LNCaP clone FGC (cell line): Measurements from ENCODE around the gene SLC39A11.
A peak's percentile ranks its signal among the peaks of the same experiment; 100 is the strongest.

ENCODE experiments used
- DNase-seq: peaks from one replicate; pipeline ENCODE4 v3.0.0-alpha.2; 2011; ENCODE audit warnings: low read depth
- H3K4me3 ChIP-seq: 2 replicates; pipeline ENCODE4 v1.5.1; 2011; ENCODE audit warnings: mild to moderate bottlenecking, low read depth, low read length, control low read depth
- CTCF ChIP-seq: IDR thresholded peaks from 2 replicates; pipeline ENCODE4 v1.5.1; 2012; ENCODE audit warnings: mild to moderate bottlenecking; ENCODE audit not compliant: control insufficient read depth, insufficient read depth; ENCODE audit errors: extremely low read depth

SLC39A11 gene

GRCh38 chr17:73091770-73092522 is 542 bp downstream of the SLC39A11 start:
- no peak for DNase-seq
- H3K4me3 ChIP-seq: peak overlapping the region; percentile 83
- no peak for TF ChIP-seq CTCF

- TF ChIP-seq CTCF: no peak
- no peak for DNase-seq
- H3K4me3 ChIP-seq: peak overlapping the region; percentile 83
Measured at GRCh38 chr17:73091410-73091769, 1.1 kb downstream of the SLC39A11 start.

- no peak for TF ChIP-seq CTCF
- DNase-seq: no peak
Measured at GRCh38 chr17:73090396-73091202, 1.9 kb downstream of the SLC39A11 start.

DNA sequence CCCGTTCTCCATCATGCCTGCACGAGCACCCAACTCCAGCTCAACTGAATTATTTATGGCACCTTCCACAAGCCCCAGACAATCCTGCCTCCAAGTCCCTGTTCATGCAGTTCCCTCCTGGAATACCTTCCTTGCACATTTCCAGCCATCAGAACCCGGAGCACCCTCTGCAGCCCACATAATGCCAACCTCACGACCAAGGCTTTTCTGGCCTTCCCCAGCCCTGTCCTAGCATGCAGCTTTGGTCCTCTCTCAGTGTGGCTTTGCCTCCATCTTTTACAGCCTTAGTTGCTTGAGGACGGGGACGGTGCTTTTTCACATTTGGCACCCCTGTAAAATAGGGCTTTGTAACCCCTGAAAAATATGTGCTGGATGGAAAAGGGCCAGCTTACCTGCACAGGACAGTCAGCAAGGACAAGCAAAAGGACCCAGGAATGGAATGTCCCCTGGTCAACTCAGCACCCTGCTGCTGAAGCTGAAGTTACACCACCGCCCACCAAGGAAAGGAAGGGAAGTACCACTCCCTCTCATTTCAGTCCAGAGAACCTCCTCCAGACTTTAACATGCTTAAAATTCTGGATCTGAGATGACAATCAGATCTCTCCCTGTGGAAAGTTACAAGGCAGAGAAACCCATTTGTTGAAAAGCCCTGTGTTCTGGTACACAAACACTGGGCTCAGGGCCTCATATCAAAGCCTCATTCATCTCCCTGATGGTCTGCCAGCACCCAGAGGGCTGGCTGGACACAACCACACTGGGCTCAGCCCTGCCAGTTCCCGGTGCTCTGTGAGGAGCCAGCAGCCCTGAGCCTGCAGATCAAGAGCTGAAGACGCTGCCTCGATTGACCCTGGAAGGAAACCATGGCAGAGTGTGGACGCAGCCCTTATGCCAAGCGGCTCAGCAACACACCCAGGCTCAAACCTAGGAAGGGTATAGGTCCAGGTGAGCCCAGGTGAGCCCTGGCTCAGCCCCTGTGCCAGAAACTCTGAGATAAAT is 2.9 kb downstream of the SLC39A11 start:
- H3K4me3 ChIP-seq: no peak overlapping the region
- no peak for DNase-seq
- no peak for TF ChIP-seq CTCF

More at GRCh38 chr17:73090396-73091202, 1.9 kb downstream of the SLC39A11 start:
- no peak overlapping the region for H3K4me3 ChIP-seq

GRCh38 chr17:73088561-73088960 is 3.9 kb downstream of the SLC39A11 start:
- no peak for TF ChIP-seq CTCF
- no peak overlapping the region for H3K4me3 ChIP-seq
- no peak for DNase-seq

GRCh38 chr17:73083432-73083831 is 9.1 kb downstream of the SLC39A11 start:
- no peak overlapping the region for H3K4me3 ChIP-seq

More at GRCh38 chr17:73083432-73083831, 9.1 kb downstream of the SLC39A11 start:
- no peak for DNase-seq
- TF ChIP-seq CTCF: no peak
